Nephron progenitor cell (in vitro differentiated cells): Measurements from ENCODE around the gene CSTPP1.
A peak's percentile ranks its signal among the peaks of the same experiment; 100 is the strongest.

Source experiments
- DNase-seq: peaks from one replicate; pipeline ENCODE4 v3.0.0; 2021
- H3K27ac Mint-ChIP-seq: 2 replicates; pipeline ENCODE4 v1.8.0; 2021; ENCODE audit warnings: mild to moderate bottlenecking, moderate library complexity, mixed read lengths
- H3K27me3 Mint-ChIP-seq: 2 replicates; pipeline ENCODE4 v1.8.0; 2021; ENCODE audit warnings: mild to moderate bottlenecking, low read depth, mixed read lengths; ENCODE audit not compliant: poor library complexity
- H3K36me3 Mint-ChIP-seq: 2 replicates; pipeline ENCODE4 v1.8.0; 2021; ENCODE audit warnings: low read depth, mixed read lengths
- H3K4me1 Mint-ChIP-seq: 2 replicates; pipeline ENCODE4 v1.8.0; 2021; ENCODE audit warnings: mixed read lengths
- H3K4me3 Mint-ChIP-seq: 2 replicates; pipeline ENCODE4 v1.8.0; 2021; ENCODE audit warnings: mild to moderate bottlenecking, moderate library complexity, mixed read lengths
- H3K9me3 Mint-ChIP-seq: 2 replicates; pipeline ENCODE4 v1.8.0; 2021; ENCODE audit warnings: mild to moderate bottlenecking, moderate library complexity, mixed read lengths
- TF ChIP-seq, protein P1 (sequence below): fragments of 200-600 bp; sonication (generic); IDR thresholded peaks from 2 replicates; pipeline ENCODE4 v1.5.0; 2021; ENCODE audit warnings: antibody characterized with exemption

CSTPP1 gene

DNA sequence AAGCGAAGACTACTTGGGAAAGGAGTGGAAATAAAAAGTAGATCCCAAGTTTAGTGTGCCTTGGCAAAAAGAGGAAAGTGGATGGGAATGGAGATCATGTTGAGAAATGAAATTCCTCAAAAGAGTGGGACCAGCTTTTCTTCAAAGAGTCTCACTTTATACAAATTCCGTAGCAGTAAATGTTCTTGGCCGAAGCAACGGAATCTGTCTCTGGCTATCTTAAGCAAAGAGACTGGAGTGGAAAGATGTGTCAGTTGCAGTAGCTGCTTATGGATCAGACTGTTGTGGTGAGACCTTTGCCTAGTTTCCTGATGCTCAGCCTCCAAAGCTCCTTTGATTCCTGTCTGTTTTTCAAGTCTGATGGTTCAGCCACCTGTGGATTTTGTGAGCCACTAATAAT is 73.6 kb downstream of the CSTPP1 start:
- Mint-ChIP-seq H3K27ac (peak overlapping the region; percentile 57), H3K27me3 (no peaks in the 10 kb centered on the region), H3K9me3 (no peaks in the 10 kb centered on the region), H3K4me1 (peaks cover 2% of the 10 kb centered on the region), H3K4me3 (no peak overlapping the region), H3K36me3 (peaks cover 30% of the 10 kb centered on the region)
- TF ChIP-seq, protein P1, sequence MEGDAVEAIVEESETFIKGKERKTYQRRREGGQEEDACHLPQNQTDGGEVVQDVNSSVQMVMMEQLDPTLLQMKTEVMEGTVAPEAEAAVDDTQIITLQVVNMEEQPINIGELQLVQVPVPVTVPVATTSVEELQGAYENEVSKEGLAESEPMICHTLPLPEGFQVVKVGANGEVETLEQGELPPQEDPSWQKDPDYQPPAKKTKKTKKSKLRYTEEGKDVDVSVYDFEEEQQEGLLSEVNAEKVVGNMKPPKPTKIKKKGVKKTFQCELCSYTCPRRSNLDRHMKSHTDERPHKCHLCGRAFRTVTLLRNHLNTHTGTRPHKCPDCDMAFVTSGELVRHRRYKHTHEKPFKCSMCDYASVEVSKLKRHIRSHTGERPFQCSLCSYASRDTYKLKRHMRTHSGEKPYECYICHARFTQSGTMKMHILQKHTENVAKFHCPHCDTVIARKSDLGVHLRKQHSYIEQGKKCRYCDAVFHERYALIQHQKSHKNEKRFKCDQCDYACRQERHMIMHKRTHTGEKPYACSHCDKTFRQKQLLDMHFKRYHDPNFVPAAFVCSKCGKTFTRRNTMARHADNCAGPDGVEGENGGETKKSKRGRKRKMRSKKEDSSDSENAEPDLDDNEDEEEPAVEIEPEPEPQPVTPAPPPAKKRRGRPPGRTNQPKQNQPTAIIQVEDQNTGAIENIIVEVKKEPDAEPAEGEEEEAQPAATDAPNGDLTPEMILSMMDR = no peak
- DNase-seq = no peak

DNA sequence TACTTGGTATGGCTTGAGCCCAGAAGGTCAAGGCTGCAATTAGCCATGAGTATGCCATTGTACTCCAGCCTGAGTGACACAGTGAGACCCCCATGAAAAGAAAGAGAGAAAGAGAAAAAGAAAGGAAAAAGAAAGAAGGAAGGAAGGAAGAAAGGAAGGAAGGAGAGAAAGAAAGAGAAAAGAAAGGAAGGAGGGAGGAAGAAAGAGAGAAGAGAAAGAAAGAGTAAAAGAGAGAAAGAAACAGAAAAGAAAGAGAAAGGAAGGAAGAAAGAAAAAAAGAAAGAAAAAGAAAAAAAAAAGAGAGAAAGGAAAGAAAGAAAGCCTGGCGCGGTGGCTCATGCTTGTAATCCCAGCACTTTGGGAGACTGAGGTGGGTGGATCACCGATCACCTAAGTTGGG is 77.5 kb downstream of the CSTPP1 start:
- TF ChIP-seq, protein P1 = no peak
- H3K36me3 Mint-ChIP-seq = peaks cover 35% of the 10 kb centered on the region
- no peak for DNase-seq
- H3K9me3 Mint-ChIP-seq = peaks cover 10% of the 10 kb centered on the region
- H3K4me1 Mint-ChIP-seq = no peaks in the 10 kb centered on the region
- no peak overlapping the region for H3K4me3 Mint-ChIP-seq
- no peak overlapping the region for H3K27ac Mint-ChIP-seq
- no peaks in the 10 kb centered on the region for H3K27me3 Mint-ChIP-seq

DNA sequence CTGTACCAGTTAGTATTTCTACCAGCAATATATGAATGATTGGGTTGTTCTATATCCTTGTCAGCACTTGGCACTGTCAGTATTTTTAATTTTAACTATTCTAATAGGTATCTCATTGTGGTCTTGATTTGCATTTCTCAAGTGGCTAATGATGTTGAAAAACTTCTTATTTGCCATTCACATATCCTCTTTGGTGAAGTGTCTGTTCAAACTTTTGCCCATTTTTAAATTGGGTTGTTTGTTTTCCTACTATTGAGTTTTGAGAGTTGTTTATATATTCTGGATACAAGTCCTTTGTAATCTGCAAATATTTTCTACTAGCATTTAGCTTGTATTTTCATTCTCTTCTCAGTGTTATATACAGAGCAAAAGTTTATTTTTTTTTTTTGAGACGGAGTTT is 82.1 kb downstream of the CSTPP1 start:
- peaks cover 30% of the 10 kb centered on the region for H3K36me3 Mint-ChIP-seq
- peaks cover 21% of the 10 kb centered on the region for H3K4me1 Mint-ChIP-seq
- H3K27me3 Mint-ChIP-seq = no peaks in the 10 kb centered on the region
- H3K9me3 Mint-ChIP-seq = peaks cover 14% of the 10 kb centered on the region
- no peak overlapping the region for H3K27ac Mint-ChIP-seq
- no peak for DNase-seq
- TF ChIP-seq, protein P1 = no peak
- H3K4me3 Mint-ChIP-seq = no peak overlapping the region

DNA sequence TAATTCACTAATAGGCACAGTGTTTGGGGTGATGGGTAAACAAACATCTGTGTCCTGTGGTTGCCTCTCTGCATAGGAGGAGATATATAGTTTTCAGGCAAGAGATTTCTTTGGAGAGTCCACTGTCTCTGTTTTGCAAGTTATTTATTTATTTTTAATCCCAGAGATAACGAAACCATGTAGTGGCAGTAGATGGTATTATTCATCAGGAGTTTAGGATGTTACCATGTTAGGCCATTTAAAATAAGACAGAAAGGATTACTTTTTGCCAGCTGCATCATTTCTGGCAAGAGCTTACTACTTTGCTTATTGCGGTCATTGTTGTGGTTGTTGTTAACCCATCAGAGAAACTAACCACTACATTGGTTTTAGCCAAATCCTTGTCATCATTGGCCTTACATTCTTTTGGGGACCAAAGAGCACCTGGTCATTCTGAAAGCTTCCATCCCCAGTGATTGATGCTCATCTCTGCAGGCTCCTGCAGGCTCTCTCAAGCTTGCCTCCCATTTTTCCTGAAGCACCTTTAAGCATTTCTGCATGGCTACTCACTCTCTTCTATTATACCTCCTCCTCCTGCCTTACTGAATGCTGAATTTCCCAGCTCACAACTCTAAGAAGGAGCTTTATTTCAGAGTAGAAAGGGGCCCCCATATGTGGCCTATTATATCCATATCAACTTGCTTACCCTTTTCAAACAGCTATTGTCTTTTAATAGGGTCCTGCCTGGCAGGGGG is 84.4 kb downstream of the CSTPP1 start:
- no peak for DNase-seq
- peaks cover 20% of the 10 kb centered on the region for H3K36me3 Mint-ChIP-seq
- H3K9me3 Mint-ChIP-seq = peaks cover 14% of the 10 kb centered on the region
- TF ChIP-seq, protein P1 = no peak
- H3K27ac Mint-ChIP-seq = peak overlapping the region; percentile 73
- H3K4me1 Mint-ChIP-seq = peaks cover 26% of the 10 kb centered on the region
- no peaks in the 10 kb centered on the region for H3K27me3 Mint-ChIP-seq
- H3K4me3 Mint-ChIP-seq = peak overlapping the region; percentile 29

DNA sequence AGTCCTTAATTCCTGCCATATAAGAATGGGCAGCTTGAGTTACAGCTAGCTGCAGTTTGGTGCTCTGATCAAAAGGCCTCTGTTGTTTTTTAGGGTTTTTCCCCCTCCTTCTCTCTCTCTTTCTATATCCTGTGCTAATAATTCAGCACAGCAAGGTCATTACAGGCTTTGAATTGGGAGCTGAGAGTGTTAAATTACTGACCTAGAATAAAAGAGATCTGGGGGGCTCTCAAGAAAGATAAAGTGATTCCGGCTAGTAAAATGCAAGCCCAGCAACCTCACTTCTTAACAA is 84.9 kb downstream of the CSTPP1 start:
- DNase-seq = no peak
- H3K27ac Mint-ChIP-seq = peak overlapping the region; percentile 73
- no peaks in the 10 kb centered on the region for H3K27me3 Mint-ChIP-seq
- peaks cover 12% of the 10 kb centered on the region for H3K9me3 Mint-ChIP-seq
- H3K4me1 Mint-ChIP-seq = peaks cover 29% of the 10 kb centered on the region
- peaks cover 17% of the 10 kb centered on the region for H3K36me3 Mint-ChIP-seq
- peak overlapping the region; percentile 29 for H3K4me3 Mint-ChIP-seq
- TF ChIP-seq, protein P1 = no peak

GRCh38 chr11:47021965-47022364 is 85.4 kb downstream of the CSTPP1 start:
- Mint-ChIP-seq H3K36me3 (peaks cover 16% of the 10 kb centered on the region), H3K27me3 (no peaks in the 10 kb centered on the region), H3K9me3 (peaks cover 10% of the 10 kb centered on the region), H3K4me3 (peak overlapping the region; percentile 8), H3K4me1 (peaks cover 31% of the 10 kb centered on the region), H3K27ac (peak overlapping the region; percentile 73)
- TF ChIP-seq, protein P1 = no peak
- no peak for DNase-seq
